ENCODE results near the gene LSM4. TPM values are rescaled to one million over a fixed set of nuclear protein-coding genes. Genes with fewer than 3 reads are reported as not detected.

Gene LSM4
- total RNA-seq, 6 experiments from 2014 or later = 37.6 to 139 (median 47.3) TPM

GRCh38 chr19:18298601-18299000 lies 24.3 kb downstream of the LSM4 start:
- H3K4me1 ChIP-seq = peaks cover 0 to 25% (median 4%) of the 10 kb centered on the region in 4 donors
- ATAC-seq (no peak), DNase-seq (no peak)
- H3K36me3 ChIP-seq = no peaks in the 10 kb centered on the region
- no peak for TF ChIP-seq POLR2A (IDR thresholded peaks at IDR 0.05)
- TF ChIP-seq, protein P1, sequence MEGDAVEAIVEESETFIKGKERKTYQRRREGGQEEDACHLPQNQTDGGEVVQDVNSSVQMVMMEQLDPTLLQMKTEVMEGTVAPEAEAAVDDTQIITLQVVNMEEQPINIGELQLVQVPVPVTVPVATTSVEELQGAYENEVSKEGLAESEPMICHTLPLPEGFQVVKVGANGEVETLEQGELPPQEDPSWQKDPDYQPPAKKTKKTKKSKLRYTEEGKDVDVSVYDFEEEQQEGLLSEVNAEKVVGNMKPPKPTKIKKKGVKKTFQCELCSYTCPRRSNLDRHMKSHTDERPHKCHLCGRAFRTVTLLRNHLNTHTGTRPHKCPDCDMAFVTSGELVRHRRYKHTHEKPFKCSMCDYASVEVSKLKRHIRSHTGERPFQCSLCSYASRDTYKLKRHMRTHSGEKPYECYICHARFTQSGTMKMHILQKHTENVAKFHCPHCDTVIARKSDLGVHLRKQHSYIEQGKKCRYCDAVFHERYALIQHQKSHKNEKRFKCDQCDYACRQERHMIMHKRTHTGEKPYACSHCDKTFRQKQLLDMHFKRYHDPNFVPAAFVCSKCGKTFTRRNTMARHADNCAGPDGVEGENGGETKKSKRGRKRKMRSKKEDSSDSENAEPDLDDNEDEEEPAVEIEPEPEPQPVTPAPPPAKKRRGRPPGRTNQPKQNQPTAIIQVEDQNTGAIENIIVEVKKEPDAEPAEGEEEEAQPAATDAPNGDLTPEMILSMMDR (IDR thresholded peaks at IDR 0.05) = no peak
- no peak overlapping the region for H3K4me3 ChIP-seq
- H3K27me3 ChIP-seq = no peaks in the 10 kb centered on the region
- H3K9me3 ChIP-seq = no peaks in the 10 kb centered on the region
- intact Hi-C loops (cut with DNase I) = no loop called here
- 75% methylated on average over 6 of the region's 6 CpGs for WGBS (ENCODE audit: insufficient coverage, low coverage, low lambda C conversion rate, missing lambda C conversion rate)
- H3K27ac ChIP-seq = no peak overlapping the region

- Histone ChIP-seq H3K27me3 (no peaks in the 10 kb centered on the region), H3K4me1 (peaks cover 0 to 22% (median 4%) of the 10 kb centered on the region in 4 donors), H3K27ac (no peak overlapping the region), H3K4me3 (no peak overlapping the region), H3K36me3 (no peaks in the 10 kb centered on the region), H3K9me3 (no peaks in the 10 kb centered on the region)
- TF ChIP-seq, protein P1 (IDR thresholded peaks at IDR 0.05) = no peak
- TF ChIP-seq POLR2A (IDR thresholded peaks at IDR 0.05) = no peak
- 50% methylated on average over 3 of the region's 4 CpGs for WGBS (ENCODE audit: insufficient coverage, low coverage, low lambda C conversion rate, missing lambda C conversion rate)
- ATAC-seq = no peak
- intact Hi-C loops (cut with DNase I) = no loop called here
- DNase-seq = no peak
Measured at GRCh38 chr19:18297308-18297707, 25.6 kb downstream of the LSM4 start.

DNA sequence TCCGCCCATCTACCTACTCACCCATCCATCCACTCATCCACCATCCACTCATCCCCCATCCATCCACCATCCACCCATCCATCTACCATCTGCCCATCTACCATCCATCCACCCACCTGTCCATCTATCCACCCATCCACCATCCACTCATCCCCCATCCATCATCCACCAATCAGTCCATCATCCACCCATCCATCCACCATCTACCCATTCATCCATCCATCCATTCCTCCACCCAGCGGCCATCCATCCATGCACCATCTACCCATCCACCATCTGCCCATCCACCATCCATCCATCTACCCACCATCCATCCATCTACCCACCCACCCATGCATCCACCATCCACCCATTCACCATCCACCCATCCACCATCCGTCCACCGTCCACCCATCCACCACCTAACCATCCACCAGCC lies 27.8 kb downstream of the LSM4 start:
- no peak overlapping the region for H3K27ac ChIP-seq
- H3K4me1 ChIP-seq = peaks cover 0 to 13% (median 0%) of the 10 kb centered on the region in 4 donors
- H3K27me3 ChIP-seq = no peaks in the 10 kb centered on the region
- no peaks in the 10 kb centered on the region for H3K9me3 ChIP-seq
- DNase-seq = no peak
- 83% methylated on average over 4 of the region's 4 CpGs for WGBS (ENCODE audit: insufficient coverage, low coverage, low lambda C conversion rate, missing lambda C conversion rate)
- ATAC-seq = no peak
- no peak for TF ChIP-seq POLR2A (IDR thresholded peaks at IDR 0.05)
- TF ChIP-seq, protein P1 (IDR thresholded peaks at IDR 0.05) = no peak
- intact Hi-C loops (cut with DNase I) = no loop called here
- H3K36me3 ChIP-seq = no peaks in the 10 kb centered on the region
- no peak overlapping the region for H3K4me3 ChIP-seq

GRCh38 chr19:18294467-18294864 lies 28.4 kb downstream of the LSM4 start:
- H3K4me1 ChIP-seq = peaks cover 0 to 13% (median 0%) of the 10 kb centered on the region in 4 donors
- no peaks in the 10 kb centered on the region for H3K36me3 ChIP-seq
- peak in 2 of 3 donors; percentile 68 to 73 for DNase-seq
- TF ChIP-seq, protein P1 (IDR thresholded peaks at IDR 0.05) = no peak
- TF ChIP-seq POLR2A (IDR thresholded peaks at IDR 0.05) = no peak
- H3K9me3 ChIP-seq = no peaks in the 10 kb centered on the region
- intact Hi-C loops (cut with DNase I) = no loop called here
- H3K27me3 ChIP-seq = no peaks in the 10 kb centered on the region
- H3K4me3 ChIP-seq = no peak overlapping the region
- H3K27ac ChIP-seq = no peak overlapping the region
- ATAC-seq = no peak
- no CpG with 5 or more reads among the region's 9 CpGs for WGBS (ENCODE audit: insufficient coverage, low coverage, low lambda C conversion rate, missing lambda C conversion rate)

Measured in right lobe of liver (tissue), 6 donors.